Thyroid gland (tissue), 4 donors: ENCODE measurements around the gene C11orf54. TPM values are rescaled to one million over a fixed set of nuclear protein-coding genes. Genes with fewer than 3 reads are reported as not detected.

Experiments
- DNase-seq, 2 donors: peaks; one replicate each; pipeline ENCODE4 v3.0.0-alpha.2; 2019
- H3K27ac ChIP-seq, 3 donors: fragments of 200-600 bp; sonication (generic); 1 replicate in 2 of 3; 2 replicates in 1 of 3; pipeline ENCODE4 v1.5.1; 2016 to 2019; ENCODE audit warnings: mild to moderate bottlenecking in 1 of 3, moderate library complexity in 1 of 3
- H3K27me3 ChIP-seq: fragments of 200-600 bp; sonication (generic); one replicate; pipeline ENCODE4 v1.5.1; 2019
- H3K36me3 ChIP-seq, 2 donors: fragments of 200-600 bp; sonication (generic); one replicate each; pipeline ENCODE4 v1.5.1; 2016 to 2019
- H3K4me1 ChIP-seq, 2 donors: fragments of 200-600 bp; sonication (generic); one replicate each; pipeline ENCODE4 v1.5.1; 2017 to 2019
- H3K4me3 ChIP-seq, 3 donors: fragments of 200-600 bp; sonication (generic); replicated peaks in 1 of 3; 1 replicate in 2 of 3; 2 replicates in 1 of 3; pipeline ENCODE4 v1.5.1; 2016; ENCODE audit warnings: mild to moderate bottlenecking in 1 of 3
- H3K9me3 ChIP-seq: fragments of 200-600 bp; sonication (generic); one replicate; pipeline ENCODE4 v1.5.1; 2017
- POLR2A ChIP-seq, 2 donors: fragments of 450-650 bp; IDR thresholded peaks; one replicate each; pipeline ENCODE4 v1.6.1; 2017; ENCODE audit warnings: antibody characterized with exemption in 2 of 2, mild to moderate bottlenecking in 2 of 2, moderate library complexity in 1 of 2
- WGBS, 2 donors: methylation state at CpG; one replicate each; pipeline ENCODE4 v1.1.5; 2017; 5-methylcytosine and 5-hydroxymethylcytosine counted together
- intact Hi-C: fragments of 100-400 bp; cut with DNase I; formaldehyde crosslinking; loops from one replicate; pipeline ENCODE4 v1.15.1; 2023
- total RNA-seq, 4 donors: library from RNA; depleted of rRNA; stranded (reverse); fragments of >200 nt; gene quantifications; one replicate each; pipeline ENCODE4 v1.2.3, GENCODE V29; 2016
- TF ChIP-seq, protein P1 (sequence below), 6 experiments: fragments of 200-600 bp in 3 of 6; fragments of 450-650 bp in 3 of 6; sonication (generic) in 3 of 6; IDR thresholded peaks; one replicate each; pipeline ENCODE4 v1.5.1; 2016 to 2019; ENCODE audit warnings: antibody characterized with exemption in 6 of 6, mild to moderate bottlenecking in 2 of 6, inconsistent platforms in 1 of 6, moderate library complexity in 1 of 6

C11orf54 gene
- total RNA-seq, 4 donors from 2014 or later = 46.6 to 71.4 (median 54.9) TPM

DNA sequence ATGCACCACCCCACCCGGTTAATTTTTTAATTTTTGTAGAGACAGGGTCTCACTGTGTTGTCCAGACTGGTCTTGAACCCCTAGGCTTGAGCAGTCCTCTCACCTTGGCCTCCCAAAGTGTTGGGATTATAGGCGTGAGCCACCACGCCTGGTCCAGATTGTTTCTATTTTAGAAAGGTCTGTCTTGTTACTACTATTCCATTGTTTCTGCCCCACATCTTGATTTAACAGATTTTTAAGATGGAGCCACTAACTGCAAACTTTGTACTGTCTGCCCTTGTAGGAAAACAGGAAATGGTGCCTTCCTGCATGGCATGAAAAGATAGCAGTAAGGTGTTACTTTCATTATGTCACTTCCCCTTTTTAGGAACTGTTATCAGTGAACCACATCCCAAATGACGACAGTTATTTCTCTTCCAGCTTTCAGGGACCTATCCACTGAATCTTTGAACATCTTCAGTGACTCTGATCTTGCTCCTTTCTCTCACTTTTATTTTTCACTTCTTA lies 23.4 kb upstream of the C11orf54 start:
- intact Hi-C loops = no loop called here
- H3K4me1 ChIP-seq = no peaks in the 10 kb centered on the region
- H3K36me3 ChIP-seq = peaks cover under 1 to 4% of the 10 kb centered on the region in 2 donors
- no peaks in the 10 kb centered on the region for H3K27me3 ChIP-seq
- H3K27ac ChIP-seq = no peak overlapping the region
- no peaks in the 10 kb centered on the region for H3K9me3 ChIP-seq
- TF ChIP-seq, protein P1, sequence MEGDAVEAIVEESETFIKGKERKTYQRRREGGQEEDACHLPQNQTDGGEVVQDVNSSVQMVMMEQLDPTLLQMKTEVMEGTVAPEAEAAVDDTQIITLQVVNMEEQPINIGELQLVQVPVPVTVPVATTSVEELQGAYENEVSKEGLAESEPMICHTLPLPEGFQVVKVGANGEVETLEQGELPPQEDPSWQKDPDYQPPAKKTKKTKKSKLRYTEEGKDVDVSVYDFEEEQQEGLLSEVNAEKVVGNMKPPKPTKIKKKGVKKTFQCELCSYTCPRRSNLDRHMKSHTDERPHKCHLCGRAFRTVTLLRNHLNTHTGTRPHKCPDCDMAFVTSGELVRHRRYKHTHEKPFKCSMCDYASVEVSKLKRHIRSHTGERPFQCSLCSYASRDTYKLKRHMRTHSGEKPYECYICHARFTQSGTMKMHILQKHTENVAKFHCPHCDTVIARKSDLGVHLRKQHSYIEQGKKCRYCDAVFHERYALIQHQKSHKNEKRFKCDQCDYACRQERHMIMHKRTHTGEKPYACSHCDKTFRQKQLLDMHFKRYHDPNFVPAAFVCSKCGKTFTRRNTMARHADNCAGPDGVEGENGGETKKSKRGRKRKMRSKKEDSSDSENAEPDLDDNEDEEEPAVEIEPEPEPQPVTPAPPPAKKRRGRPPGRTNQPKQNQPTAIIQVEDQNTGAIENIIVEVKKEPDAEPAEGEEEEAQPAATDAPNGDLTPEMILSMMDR (IDR thresholded peaks at IDR 0.05) = no peak
- no peak for TF ChIP-seq POLR2A (IDR thresholded peaks at IDR 0.05)
- WGBS, 2 donors = 81 to 85% methylated on average over 4 of the region's 4 CpGs
- no peak overlapping the region for H3K4me3 ChIP-seq
- DNase-seq = no peak

DNA sequence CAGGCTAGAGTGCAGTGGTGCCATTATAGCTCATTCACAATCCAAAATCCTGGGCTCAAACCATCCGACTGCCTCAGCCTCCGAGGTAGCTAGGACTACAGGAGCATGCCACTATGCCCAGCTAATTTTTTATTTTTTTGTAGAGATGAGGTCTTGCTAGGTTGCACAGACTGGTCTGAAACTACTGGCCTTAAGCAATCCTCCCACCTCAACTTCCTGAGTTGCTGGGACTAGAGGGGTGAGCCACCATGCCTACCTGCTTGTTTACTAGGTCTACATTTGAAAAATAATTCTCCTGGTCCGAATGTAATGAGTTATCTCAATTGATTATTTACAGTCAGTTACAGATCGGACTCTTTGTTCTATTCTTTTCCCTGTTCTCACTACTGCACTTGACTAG lies 22.2 kb upstream of the C11orf54 start:
- intact Hi-C loops = no loop called here
- Histone ChIP-seq H3K36me3 (peaks cover 4 to 7% of the 10 kb centered on the region in 2 donors), H3K4me3 (no peak overlapping the region), H3K27ac (no peak overlapping the region), H3K4me1 (no peaks in the 10 kb centered on the region), H3K27me3 (no peaks in the 10 kb centered on the region), H3K9me3 (no peaks in the 10 kb centered on the region)
- no peak for TF ChIP-seq POLR2A (IDR thresholded peaks at IDR 0.05)
- TF ChIP-seq, protein P1 (IDR thresholded peaks at IDR 0.05) = no peak
- 97 to 98% methylated on average over 4 of the region's 4 CpGs for WGBS, 2 donors
- DNase-seq = no peak

DNA sequence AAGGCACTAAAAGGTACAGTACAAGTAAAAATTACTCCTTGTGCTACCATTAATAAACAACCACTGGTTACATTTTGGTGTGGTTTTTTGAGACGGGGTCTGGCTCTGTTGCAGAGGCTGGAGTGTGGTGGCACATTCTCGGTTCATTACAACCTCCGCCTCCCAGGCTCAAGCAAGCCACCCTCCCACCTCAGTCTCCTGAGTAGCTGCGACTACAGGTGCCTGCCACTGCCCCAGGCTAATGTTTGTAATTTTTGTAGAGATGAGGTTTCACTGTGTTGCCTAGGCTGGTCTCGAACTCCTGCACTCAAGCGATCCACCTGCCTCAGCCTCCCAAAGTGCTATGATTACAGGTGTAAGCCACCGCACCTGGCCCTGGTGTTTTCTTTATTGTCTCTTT lies 20.9 kb upstream of the C11orf54 start:
- WGBS, 2 donors = 95 to 98% methylated on average over 7 of the region's 7 CpGs
- Histone ChIP-seq H3K36me3 (peaks cover 7 to 10% of the 10 kb centered on the region in 2 donors), H3K4me1 (no peaks in the 10 kb centered on the region), H3K27me3 (no peaks in the 10 kb centered on the region), H3K27ac (no peak overlapping the region), H3K9me3 (no peaks in the 10 kb centered on the region), H3K4me3 (no peak overlapping the region)
- DNase-seq = no peak
- TF ChIP-seq POLR2A (IDR thresholded peaks at IDR 0.05) = no peak
- TF ChIP-seq, protein P1 (IDR thresholded peaks at IDR 0.05) = no peak
- intact Hi-C loops = no loop called here

DNA sequence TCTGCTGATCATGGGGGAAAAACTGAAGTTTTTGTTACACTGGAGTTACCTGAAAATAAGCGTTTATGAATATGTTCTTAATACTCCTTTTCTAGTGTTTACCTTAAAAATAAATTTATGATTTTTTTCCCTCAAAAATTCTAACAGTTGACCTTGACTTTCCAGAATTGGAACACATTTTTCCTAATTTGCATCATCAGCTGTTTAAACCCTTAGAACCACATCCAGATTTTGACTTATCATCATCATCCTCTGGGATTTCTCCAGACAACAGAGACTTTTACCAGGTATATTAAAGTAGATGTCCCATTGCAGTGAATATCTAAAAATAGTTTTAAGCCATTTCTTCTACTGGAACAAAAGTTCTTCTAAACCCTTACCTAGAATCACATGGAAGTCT lies 17.4 kb upstream of the C11orf54 start:
- no peak for TF ChIP-seq POLR2A (IDR thresholded peaks at IDR 0.05)
- TF ChIP-seq, protein P1 (IDR thresholded peaks at IDR 0.05) = no peak
- Histone ChIP-seq H3K27ac (no peak overlapping the region), H3K9me3 (no peaks in the 10 kb centered on the region), H3K4me1 (no peaks in the 10 kb centered on the region), H3K27me3 (no peaks in the 10 kb centered on the region), H3K4me3 (no peak overlapping the region), H3K36me3 (peaks cover 18 to 37% of the 10 kb centered on the region in 2 donors)
- 96 to 99% methylated on average over 1 of the region's 1 CpG for WGBS, 2 donors
- DNase-seq = no peak
- intact Hi-C loops = no loop called here

DNA sequence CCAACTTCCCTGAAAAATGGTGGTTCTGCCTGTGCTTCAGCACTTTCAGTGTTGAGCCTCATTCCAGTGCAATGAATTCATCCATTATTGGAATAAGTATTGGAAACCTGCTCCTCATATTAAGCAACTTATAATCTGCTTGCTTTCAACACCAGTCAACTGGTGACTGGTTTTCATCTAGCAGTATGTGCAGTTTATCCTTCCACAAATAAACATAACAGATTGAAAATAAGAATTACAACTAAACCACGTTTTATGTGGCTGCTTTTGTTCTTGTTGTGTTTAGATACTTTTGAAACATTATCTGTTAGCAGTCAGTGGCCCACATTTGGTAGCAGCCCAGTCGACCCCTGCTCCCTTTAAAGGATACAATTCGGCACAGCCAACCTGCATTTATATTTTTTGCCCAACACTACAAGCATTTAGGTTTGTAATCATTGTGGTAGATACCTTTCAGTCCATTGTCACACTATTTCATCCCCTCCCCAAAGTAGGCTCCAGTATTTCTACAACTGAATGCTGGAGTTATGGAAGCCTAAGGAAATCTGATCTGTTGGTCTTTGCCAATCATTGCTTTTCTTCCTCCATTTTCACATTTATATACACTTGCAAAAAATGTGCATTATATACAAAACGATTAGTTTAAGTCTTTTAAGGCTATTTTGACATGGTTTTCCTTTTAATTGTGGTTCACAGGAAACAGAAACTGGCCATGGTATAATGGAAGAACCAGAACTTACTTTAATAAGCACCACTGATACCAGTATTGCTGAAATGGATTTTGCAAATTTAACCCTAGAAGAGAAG lies 13.3 kb upstream of the C11orf54 start:
- H3K4me1 ChIP-seq = no peaks in the 10 kb centered on the region
- WGBS, 2 donors = 62 to 67% methylated on average over 4 of the region's 4 CpGs
- TF ChIP-seq, protein P1 (IDR thresholded peaks at IDR 0.05) = no peak
- TF ChIP-seq POLR2A (IDR thresholded peaks at IDR 0.05) = no peak
- intact Hi-C loops = no loop called here
- no peaks in the 10 kb centered on the region for H3K27me3 ChIP-seq
- no peak overlapping the region for H3K27ac ChIP-seq
- no peak for DNase-seq
- no peaks in the 10 kb centered on the region for H3K9me3 ChIP-seq
- H3K4me3 ChIP-seq = no peak overlapping the region
- H3K36me3 ChIP-seq = peaks cover 54 to 73% of the 10 kb centered on the region in 2 donors
